ENCODE measurements around the gene DEDD2. TPM values are rescaled to one million over a fixed set of nuclear protein-coding genes. Genes with fewer than 3 reads are reported as not detected.

The DEDD2 gene
- polyA plus RNA-seq, 4 donors = 24.1 to 35.8 (median 27.2) TPM

GRCh38 chr19:42175952-42176648, 41.4 kb downstream of the DEDD2 start:
- DNase-seq (ENCODE audit: low read depth in 4 of 4, low spot score in 3 of 4) = no peak

DNA sequence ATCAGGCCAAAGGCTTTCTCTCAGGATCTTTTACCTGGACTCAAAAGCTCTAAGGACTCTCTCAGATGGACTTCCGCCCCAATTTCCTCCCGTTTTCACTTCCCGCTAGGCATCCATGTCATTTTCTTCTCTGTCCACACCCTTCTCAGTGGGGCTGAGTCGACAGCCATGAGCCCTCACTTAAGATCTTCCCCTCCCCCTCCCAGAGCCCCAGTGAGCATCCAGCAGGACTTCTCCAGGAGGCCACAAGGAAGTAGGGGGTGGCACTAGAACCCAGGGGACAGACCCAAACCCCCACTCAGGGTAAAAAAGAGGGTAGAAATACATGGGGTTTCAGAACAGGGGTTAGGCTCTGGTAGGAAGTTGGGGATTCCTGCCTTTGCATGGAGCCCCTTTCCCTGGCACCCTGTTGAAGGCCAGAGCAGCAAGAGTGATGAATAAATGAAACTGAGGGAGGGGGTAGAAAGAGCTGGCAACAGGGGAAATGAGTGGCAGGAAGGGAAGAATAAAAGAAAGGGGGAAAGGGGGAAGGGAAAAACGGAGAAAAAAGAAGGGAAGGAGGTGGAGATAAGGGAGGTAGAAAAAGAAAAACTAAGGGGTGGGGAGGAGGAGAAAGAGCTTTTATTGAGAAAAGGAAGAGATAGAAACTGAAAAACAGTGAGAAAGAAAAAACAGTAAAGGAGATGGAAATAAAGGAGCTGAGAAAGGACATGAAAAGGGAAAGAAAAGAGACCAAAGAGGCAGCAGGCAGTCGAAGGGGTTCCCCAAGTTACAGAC, 42.3 kb downstream of the DEDD2 start:
- no peak for DNase-seq (ENCODE audit: low read depth in 4 of 4, low spot score in 3 of 4)

DNA sequence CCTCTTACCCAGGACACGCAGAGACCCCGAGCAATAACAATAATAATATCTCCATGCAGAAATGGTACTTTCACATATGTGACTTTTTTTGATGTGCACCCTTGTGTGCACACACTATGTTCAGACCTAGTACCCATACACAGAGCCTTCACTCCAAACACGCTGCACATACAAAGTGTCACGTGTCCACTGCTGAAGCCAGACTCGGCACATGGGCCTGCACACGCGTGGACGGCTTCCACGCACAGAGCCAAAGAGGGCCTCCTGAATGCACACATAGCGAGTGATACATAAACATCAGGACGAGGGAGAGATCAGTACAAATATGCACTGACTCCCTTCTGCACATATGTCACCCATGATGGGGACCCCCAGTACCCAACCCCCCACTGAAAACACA, 43.3 kb downstream of the DEDD2 start:
- DNase-seq (ENCODE audit: low read depth in 4 of 4, low spot score in 3 of 4) = no peak

GRCh38 chr19:42173695-42174094, 43.8 kb downstream of the DEDD2 start:
- no peak for DNase-seq (ENCODE audit: low read depth in 4 of 4, low spot score in 3 of 4)

GRCh38 chr19:42172261-42172660, 45.2 kb downstream of the DEDD2 start:
- DNase-seq (ENCODE audit: low read depth in 4 of 4, low spot score in 3 of 4) = no peak

DNA sequence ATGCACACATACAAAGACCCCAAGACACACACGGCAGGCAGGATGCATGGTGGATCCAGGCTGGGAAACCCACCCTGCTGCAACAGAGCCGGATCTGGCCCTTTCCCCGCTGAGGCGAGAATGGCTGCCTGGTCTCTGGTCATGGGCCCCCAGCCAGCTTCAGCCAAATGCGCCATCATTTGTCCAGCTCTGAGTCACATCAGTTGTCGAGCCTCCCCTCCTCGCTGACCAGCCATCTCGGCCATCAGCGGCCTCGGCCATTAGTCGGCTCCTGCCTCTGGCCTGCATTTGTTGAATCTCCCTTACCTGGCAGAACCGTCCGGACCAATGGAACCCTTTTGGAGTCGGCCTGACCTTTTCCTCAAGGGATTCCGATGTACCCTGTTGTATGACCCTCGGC, 46.8 kb downstream of the DEDD2 start:
- no peak for DNase-seq (ENCODE audit: low read depth in 4 of 4, low spot score in 3 of 4)

DNA sequence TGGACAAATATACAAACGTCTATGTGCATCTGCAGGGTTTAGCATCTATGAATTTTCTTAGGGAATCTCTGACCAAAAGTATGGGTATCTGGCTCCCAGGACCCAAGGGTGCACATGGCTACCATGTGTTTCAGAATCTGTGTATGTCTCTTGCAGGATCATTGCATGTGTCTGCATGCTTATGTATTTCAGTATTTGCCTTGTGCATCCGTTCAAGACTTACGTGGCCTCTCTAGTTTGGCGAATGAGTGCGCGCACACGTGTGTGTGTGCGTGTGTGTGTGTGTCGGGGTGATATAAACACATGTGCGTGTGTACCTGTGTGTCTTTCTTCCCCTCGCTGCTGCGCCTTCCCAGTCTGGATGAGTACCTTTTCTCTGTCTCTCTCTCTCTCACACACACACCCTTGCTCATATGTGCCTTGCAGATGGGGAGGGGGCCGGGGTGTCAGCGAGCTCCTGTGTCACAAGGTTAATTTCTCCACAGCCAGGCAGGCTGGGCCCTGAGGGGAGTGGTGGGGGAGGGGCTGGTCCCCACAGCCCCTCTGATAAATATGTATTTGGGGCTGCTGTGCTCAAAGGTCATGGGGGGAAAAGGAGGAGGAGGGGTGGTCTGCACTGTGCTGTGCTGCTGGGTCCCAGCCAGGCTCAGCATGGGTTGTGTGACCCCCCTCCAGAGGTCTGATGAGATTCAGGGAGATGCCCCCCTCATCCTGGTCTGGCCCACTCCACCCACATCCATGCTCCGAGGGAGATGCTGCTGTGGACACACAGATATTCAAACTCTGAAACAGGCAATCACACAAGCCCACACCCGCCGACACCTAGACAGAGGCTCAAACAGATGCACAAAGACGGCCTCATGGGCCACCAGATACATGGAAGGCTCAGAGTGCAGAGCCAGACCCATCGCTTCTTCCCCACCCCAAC, 47.7 kb downstream of the DEDD2 start:
- DNase-seq (ENCODE audit: low read depth in 4 of 4, low spot score in 3 of 4) = no peak

DNA sequence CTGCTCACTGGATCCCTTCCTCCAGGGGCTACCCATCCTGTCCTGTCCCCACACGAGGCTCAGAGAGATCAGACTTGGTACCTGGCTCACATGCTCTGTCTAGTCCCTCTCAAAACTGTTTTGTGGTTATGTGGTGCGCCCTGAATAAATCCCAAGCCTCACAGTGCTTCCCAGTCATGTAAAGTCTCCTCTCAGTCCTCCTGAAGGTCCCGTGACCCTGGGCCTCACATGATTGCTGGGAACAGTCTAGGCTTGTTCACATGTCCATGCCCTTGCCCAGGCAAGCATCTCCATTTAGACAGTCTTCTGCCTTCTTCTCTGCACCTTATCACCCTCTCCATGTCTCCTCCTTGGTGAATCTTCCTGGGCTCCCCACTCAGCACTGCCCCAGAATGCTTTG, 49.3 kb downstream of the DEDD2 start:
- no peak for DNase-seq (ENCODE audit: low read depth in 4 of 4, low spot score in 3 of 4)

- DNase-seq (ENCODE audit: low read depth in 4 of 4, low spot score in 3 of 4) = no peak
Observed at GRCh38 chr19:42166316-42166715, 51.2 kb downstream of the DEDD2 start.

GRCh38 chr19:42165146-42165545, 52.3 kb downstream of the DEDD2 start:
- DNase-seq (ENCODE audit: low read depth in 4 of 4, low spot score in 3 of 4) = no peak

- no peak for DNase-seq (ENCODE audit: low read depth in 4 of 4, low spot score in 3 of 4)
Observed at GRCh38 chr19:42161616-42162263, 55.7 kb downstream of the DEDD2 start.

DNA sequence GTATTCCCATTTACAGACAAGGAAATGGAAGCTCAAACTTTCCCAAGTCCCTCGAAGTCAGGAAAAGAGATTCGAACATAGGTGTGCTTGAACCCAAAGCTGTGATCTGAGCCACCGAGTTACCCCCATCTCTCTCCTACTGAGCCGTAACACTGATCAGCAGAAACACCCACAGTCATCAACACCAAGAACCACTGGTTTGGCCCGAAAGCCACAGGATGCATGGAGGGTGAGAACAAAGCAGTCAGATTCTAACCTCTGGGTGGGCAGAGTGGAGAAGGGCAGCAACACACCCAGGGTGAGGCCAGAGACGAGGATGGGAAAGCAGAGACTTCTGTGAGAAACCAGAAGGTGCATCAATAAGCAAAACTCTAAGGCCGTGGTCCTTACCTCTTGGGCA, 57.5 kb downstream of the DEDD2 start:
- DNase-seq (ENCODE audit: low read depth in 4 of 4, low spot score in 3 of 4) = no peak

DNA sequence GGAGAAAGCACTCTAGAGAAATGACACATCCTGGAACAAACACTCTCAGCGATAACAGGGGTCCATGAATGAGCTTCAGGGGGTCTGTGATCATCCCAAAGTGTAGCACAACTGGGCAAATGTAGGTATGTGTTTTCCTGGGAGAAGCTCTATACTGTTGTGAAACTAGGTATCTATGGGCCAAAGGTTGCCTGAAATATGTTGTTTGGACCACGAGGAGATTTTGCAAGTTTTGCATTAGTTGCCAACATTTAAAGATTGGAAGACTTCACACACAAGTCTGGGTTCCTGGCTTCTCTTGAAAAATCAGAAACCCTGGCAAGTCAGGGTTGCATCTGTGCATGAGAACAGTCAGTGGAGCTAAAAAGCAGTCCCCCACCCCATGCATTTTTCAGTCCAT, 58.6 kb downstream of the DEDD2 start:
- DNase-seq (ENCODE audit: low read depth in 4 of 4, low spot score in 3 of 4) = no peak

GRCh38 chr19:42156571-42156970, 60.9 kb downstream of the DEDD2 start:
- DNase-seq (ENCODE audit: low read depth in 4 of 4, low spot score in 3 of 4) = no peak

DNA sequence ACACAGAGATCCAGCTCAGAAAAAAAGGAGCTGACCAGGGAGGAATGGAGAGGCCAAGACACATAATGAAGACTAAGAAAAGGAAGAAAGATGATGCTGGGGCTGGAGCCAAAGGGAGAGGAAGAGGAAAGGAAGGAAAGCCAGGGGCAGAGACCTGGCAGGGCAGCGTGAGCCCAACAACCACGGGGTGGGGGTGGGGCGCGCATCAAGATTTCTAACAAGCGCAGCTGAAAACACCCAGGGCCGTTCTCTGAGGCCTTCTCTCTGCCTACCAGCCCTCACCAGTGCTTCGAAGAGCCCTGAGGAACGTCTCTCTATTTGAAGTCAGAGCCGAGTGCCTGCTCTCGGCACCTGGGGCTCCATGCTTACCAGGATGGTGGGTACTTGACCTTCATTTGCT, 61.7 kb downstream of the DEDD2 start:
- no peak for DNase-seq (ENCODE audit: low read depth in 4 of 4, low spot score in 3 of 4)

GRCh38 chr19:42154471-42155323, 62.8 kb downstream of the DEDD2 start:
- no peak for DNase-seq (ENCODE audit: low read depth in 4 of 4, low spot score in 3 of 4)

- DNase-seq (ENCODE audit: low read depth in 4 of 4, low spot score in 3 of 4) = no peak
Observed at GRCh38 chr19:42153672-42154433, 63.6 kb downstream of the DEDD2 start.

GRCh38 chr19:42152910-42153671, 64.4 kb downstream of the DEDD2 start:
- no peak for DNase-seq (ENCODE audit: low read depth in 4 of 4, low spot score in 3 of 4)

All from right renal pelvis (tissue), 4 donors.